Heart left ventricle (tissue), 16 donors: Measurements from ENCODE around the gene MELK. TPM values are rescaled to one million over a fixed set of nuclear protein-coding genes. Genes with fewer than 3 reads are reported as not detected.

Experiments
- ATAC-seq, 4 donors: fragments of 200-7000 bp; cut with Tn5 transposase; one replicate each; pipeline ENCODE4 v1.9.1; 2020 to 2022; ENCODE audit warnings: moderate library complexity in 4 of 4, mild to moderate bottlenecking in 3 of 4, moderate number of reproducible peaks in 1 of 4
- DNase-seq, 5 donors: peaks; one replicate each; pipeline ENCODE4 v3.0.0-alpha.2; 2020
- H3K27ac ChIP-seq, 12 donors: fragments of 200-600 bp; sonication (generic) in 4 of 12; one replicate each; pipeline versions ENCODE4 v1.5.0 to v1.8.0; 2016 to 2022; ENCODE audit warnings: mild to moderate bottlenecking in 2 of 12
- H3K27me3 ChIP-seq, 9 donors: fragments of 200-600 bp; sonication (generic) in 2 of 9; one replicate each; pipeline versions ENCODE4 v1.5.1 to v1.8.0; 2016 to 2022; ENCODE audit warnings: mild to moderate bottlenecking in 3 of 9
- H3K36me3 ChIP-seq, 9 donors: fragments of 200-600 bp; sonication (generic) in 2 of 9; one replicate each; pipeline versions ENCODE4 v1.5.0 to v1.8.0; 2018 to 2022; ENCODE audit warnings: mild to moderate bottlenecking in 2 of 9
- H3K4me1 ChIP-seq, 12 donors: fragments of 200-600 bp; sonication (generic) in 4 of 12; one replicate each; pipeline versions ENCODE4 v1.5.0 to v1.8.0; 2016 to 2022; ENCODE audit warnings: mild to moderate bottlenecking in 3 of 12
- H3K4me3 ChIP-seq, 12 donors: fragments of 200-600 bp; sonication (generic) in 4 of 12; one replicate each; pipeline versions ENCODE4 v1.5.0 to v1.8.0; 2017 to 2022; ENCODE audit warnings: mild to moderate bottlenecking in 9 of 12, moderate library complexity in 4 of 12
- H3K9me3 ChIP-seq, 12 donors: fragments of 200-600 bp; sonication (generic) in 4 of 12; one replicate each; pipeline versions ENCODE4 v1.5.0 to v1.8.0; 2016 to 2022; ENCODE audit warnings: mild to moderate bottlenecking in 1 of 12
- POLR2A ChIP-seq, 2 donors: fragments of 450-650 bp; IDR thresholded peaks; one replicate each; pipeline ENCODE4 v1.6.1; 2017; ENCODE audit warnings: antibody characterized with exemption in 2 of 2, mild to moderate bottlenecking in 2 of 2, moderate library complexity in 2 of 2
- WGBS, 4 donors: extraction: QIAGEN DNeasy Blood & Tissue Kit in 2 of 4; methylation state at CpG; one replicate each; pipeline versions ENCODE4 v1.1.5 to v1.1.7; 2013 to 2018; 5-methylcytosine and 5-hydroxymethylcytosine counted together
- intact Hi-C, 10 donors: fragments of 100-400 bp; cut with DNase I; formaldehyde crosslinking; loops; one replicate each; pipeline versions ENCODE4 v1.11.1 to v1.14.2; 2022
- polyA plus RNA-seq, 2 donors: library from polyadenylated mRNA; stranded (reverse); fragments of 200-250 nt; gene quantifications; one replicate each; pipeline ENCODE4 v1.2.3, GENCODE V29; 2013
- total RNA-seq, 9 donors: library from RNA; depleted of rRNA in 2 of 9; stranded (reverse); fragments of >200 nt in 2 of 9; fragmentation: NEBNext Ultra II Directional in 3 of 9; extraction: Animal tissue kit (Norgen Biotek cat#: 25700) in 3 of 9; gene quantifications; one replicate each; pipeline versions ENCODE4 v1.1.0 to v1.2.4, GENCODE V29; 2016 to 2023
- TF ChIP-seq, protein P1 (sequence below), 12 donors: fragments of 200-600 bp; sonication (generic) in 4 of 12; IDR thresholded peaks; one replicate each; pipeline versions ENCODE4 v1.5.0 to v1.8.0; 2018 to 2022; ENCODE audit warnings: antibody characterized with exemption in 12 of 12, mild to moderate bottlenecking in 5 of 12
- donor health status: ischemic (EF 13 %, LVEDD 7.1; RV severe dilation, severe dysfunction).
- donor health status: healthy with polysubstance abuse.
- donor health status: DM: no; HTN: yes; CAD: no.
- donor health status: DM: no; HTN: no; CAD: no.
- donor health status: ischemic (EF 25% LVEDD 6.9; RV normal size, moderate dysfunction).
- donor health status: ischemic (EF 25% LVEDD 5.7; RV mildly dilated, moderate dysfunction).
- donor health status: healthy.
- donor health status: DM: yes; HTN: yes; CAD: no.
- donor health status: ischemic (EF 35%, LVEDD 5.7; RV mildly dilated, moderate dysfunction).
- donor health status: nonischemic (EF 11% LVEDD 7.7; RV severe dilation, severe dysfunction).
- donor health status: DM: yes; HTN: yes; CAD: no.
- donor health status: PGD.
- donor health status: ischemic (EF 29% LVEDD 5.4; RV normal size, mild dysfunction).
- donor health status: nonischemic (EF 23%, LVEDD 6.1; RV moderate dilation, normal function).

Gene MELK
- total and polyA plus RNA-seq, 11 donors, result 0.27 to 5.3 (median 0.53) TPM; not detected in 5

DNA sequence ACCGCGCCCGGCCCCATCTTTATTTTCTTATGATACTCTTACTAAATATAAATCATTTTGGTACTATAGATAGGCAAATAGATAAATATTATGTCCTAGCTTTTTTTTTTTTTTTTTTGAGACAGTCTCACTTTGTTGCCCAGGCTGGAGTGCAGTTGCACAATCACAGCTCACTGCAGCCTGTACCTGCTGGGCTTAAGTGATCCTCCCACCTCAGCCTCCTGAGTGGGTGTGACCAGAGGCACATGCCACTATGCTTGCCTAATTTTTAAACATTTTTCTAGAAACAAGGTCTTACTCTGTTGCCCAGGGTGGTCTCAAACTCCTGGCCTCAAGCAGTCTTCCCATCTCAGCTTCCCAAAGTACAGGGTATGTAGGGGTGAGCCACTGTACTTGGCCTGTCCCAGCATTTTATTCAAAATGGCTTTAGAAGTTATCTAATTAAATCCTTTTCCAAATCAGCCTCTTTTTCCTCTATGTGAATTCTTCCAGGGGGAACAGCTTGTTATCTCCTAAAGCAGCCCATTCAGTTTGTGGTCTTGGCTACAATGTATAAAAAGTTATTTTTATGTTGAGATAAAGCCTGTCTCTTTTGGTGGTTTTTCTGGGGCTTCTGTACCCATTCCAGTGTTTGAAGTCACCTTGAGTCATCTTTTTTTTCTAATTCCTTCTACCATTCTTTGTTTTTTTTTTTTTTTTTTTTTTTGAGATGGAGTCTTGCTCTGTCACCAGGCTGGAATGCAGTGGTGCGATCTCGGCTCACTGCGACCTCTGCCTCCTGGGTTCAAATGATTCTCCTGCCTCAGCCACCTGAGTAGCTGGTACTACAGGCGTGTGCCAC is 12.1 kb downstream of the MELK start:
- no peak for ATAC-seq
- TF ChIP-seq, protein P1, sequence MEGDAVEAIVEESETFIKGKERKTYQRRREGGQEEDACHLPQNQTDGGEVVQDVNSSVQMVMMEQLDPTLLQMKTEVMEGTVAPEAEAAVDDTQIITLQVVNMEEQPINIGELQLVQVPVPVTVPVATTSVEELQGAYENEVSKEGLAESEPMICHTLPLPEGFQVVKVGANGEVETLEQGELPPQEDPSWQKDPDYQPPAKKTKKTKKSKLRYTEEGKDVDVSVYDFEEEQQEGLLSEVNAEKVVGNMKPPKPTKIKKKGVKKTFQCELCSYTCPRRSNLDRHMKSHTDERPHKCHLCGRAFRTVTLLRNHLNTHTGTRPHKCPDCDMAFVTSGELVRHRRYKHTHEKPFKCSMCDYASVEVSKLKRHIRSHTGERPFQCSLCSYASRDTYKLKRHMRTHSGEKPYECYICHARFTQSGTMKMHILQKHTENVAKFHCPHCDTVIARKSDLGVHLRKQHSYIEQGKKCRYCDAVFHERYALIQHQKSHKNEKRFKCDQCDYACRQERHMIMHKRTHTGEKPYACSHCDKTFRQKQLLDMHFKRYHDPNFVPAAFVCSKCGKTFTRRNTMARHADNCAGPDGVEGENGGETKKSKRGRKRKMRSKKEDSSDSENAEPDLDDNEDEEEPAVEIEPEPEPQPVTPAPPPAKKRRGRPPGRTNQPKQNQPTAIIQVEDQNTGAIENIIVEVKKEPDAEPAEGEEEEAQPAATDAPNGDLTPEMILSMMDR (IDR thresholded peaks at IDR 0.05), result no peak
- TF ChIP-seq POLR2A (IDR thresholded peaks at IDR 0.05), result no peak
- Histone ChIP-seq H3K4me1 (no peaks in the 10 kb centered on the region), H3K27me3 (no peaks in the 10 kb centered on the region), H3K27ac (no peak overlapping the region), H3K9me3 (no peaks in the 10 kb centered on the region), H3K4me3 (no peak overlapping the region), H3K36me3 (no peaks in the 10 kb centered on the region)
- intact Hi-C loops, result no loop called here
- WGBS, 4 donors, result 93 to 97% (median 95%) methylated on average over 7 of the region's 7 CpGs
- no peak for DNase-seq

DNA sequence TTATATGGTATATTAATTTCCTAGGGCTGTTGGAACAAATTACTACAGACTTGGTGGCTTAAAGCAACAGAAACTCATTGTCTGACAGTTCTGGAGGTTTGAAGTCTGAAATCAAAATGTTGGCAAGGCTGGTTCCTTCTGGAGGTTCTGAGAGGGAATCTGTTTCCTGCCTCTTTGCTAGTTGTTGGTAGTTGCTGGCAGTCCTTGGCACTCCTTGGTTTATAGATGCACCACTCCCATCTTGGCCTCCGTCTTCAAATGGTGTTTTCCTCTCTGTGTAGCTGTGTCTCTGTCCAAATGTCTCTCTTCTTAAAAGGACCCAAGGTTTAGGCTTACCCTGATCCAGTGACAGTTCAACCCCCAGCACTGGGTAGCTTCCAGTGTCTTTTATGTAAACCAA is 17.5 kb downstream of the MELK start:
- Histone ChIP-seq H3K27ac (no peak overlapping the region), H3K9me3 (no peaks in the 10 kb centered on the region), H3K27me3 (no peaks in the 10 kb centered on the region), H3K4me3 (no peak overlapping the region), H3K36me3 (peaks cover 0 to 3% (median 0%) of the 10 kb centered on the region in 9 donors), H3K4me1 (no peaks in the 10 kb centered on the region)
- TF ChIP-seq POLR2A (IDR thresholded peaks at IDR 0.05), result no peak
- TF ChIP-seq, protein P1 (IDR thresholded peaks at IDR 0.05), result no peak
- ATAC-seq (no peak), DNase-seq (no peak)
- WGBS, 4 donors, result 92 to 100% (median 98%) methylated on average over 1 of the region's 1 CpG
- intact Hi-C loops, result no loop called here

DNA sequence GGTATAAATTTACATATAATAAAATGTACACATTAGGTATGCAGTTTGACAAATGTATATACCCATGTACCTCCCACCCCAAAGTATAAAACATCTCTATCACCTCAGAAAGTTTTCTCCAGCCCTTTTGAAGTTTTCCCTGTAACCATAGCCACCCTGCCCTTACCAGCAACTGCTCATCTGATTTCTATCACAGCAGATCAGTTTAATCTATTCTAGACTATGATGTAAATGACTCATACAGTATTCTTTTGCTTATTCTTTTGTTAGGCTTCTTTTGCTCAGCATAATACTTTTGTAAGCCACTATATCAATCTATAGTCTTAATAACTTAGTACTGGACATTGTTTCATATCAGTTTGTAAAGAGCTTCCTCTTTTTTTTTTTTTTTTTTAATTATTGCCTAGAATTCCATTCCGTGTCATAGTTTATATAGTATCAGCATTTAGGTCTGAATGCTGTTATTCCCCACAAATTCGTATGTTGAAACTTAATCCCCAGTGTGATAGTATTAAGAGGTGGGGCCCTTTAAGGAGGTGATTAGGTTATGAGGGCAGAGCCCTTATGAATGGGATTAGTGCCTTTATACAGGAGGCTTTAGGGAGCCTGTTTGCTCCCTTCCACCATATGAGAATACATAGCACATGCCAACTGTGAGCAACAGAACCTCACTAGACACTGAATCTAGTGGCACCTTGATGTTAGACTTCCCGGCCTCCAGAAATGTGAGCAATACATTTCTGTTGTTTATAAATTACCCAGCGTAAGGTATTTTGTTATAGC is 20.3 kb downstream of the MELK start:
- H3K4me3 ChIP-seq, result no peak overlapping the region
- H3K27me3 ChIP-seq, result no peaks in the 10 kb centered on the region
- intact Hi-C loops, result no loop called here
- H3K9me3 ChIP-seq, result no peaks in the 10 kb centered on the region
- TF ChIP-seq POLR2A (IDR thresholded peaks at IDR 0.05), result no peak
- TF ChIP-seq, protein P1 (IDR thresholded peaks at IDR 0.05), result no peak
- H3K36me3 ChIP-seq, result peaks cover 0 to 3% (median 0%) of the 10 kb centered on the region in 9 donors
- H3K4me1 ChIP-seq, result no peaks in the 10 kb centered on the region
- ATAC-seq (no peak), DNase-seq (no peak)
- WGBS, 4 donors, result 92 to 95% (median 95%) methylated on average over 4 of the region's 4 CpGs
- H3K27ac ChIP-seq, result no peak overlapping the region

DNA sequence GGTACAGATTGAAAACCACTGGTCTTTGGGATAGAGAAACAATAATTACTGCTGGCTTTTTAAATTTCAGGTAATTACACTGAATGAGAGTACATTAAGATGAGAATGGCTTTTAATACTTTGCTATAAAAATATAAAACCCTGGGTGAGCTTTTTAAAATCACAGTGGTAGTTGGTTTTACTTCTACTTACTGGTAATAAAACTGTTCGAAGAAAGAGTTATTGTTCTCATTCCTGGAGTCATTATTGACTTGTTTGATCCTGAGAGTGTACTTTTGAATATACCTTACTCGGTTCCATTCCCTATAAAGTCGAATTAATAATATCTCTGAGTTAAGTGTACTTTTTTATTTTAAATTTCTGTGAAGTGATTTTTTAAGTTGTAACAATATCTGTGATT is 21.5 kb downstream of the MELK start:
- intact Hi-C loops, result no loop called here
- H3K27ac ChIP-seq, result no peak overlapping the region
- no peaks in the 10 kb centered on the region for H3K4me1 ChIP-seq
- WGBS, 4 donors, result 94 to 99% (median 96%) methylated on average over 3 of the region's 3 CpGs
- DNase-seq (no peak), ATAC-seq (no peak)
- no peak overlapping the region for H3K4me3 ChIP-seq
- TF ChIP-seq POLR2A (IDR thresholded peaks at IDR 0.05), result no peak
- TF ChIP-seq, protein P1 (IDR thresholded peaks at IDR 0.05), result no peak
- H3K27me3 ChIP-seq, result no peaks in the 10 kb centered on the region
- no peaks in the 10 kb centered on the region for H3K9me3 ChIP-seq
- peaks cover 0 to 3% (median 0%) of the 10 kb centered on the region in 9 donors for H3K36me3 ChIP-seq
